NCI-H187 (cell line): ENCODE data around the gene ERCC4.
"Not testable (repeated sequence)": the region's sequence is repeated elsewhere in the genome, so short reads cannot be mapped to it uniquely, and the experiment has no call there.

Experiments used
- DNase-seq, 2 experiments: peaks; one replicate each; lab custom pipeline; 2025; lab: John Stamatoyannopoulos, UW

The ERCC4 gene

DNA sequence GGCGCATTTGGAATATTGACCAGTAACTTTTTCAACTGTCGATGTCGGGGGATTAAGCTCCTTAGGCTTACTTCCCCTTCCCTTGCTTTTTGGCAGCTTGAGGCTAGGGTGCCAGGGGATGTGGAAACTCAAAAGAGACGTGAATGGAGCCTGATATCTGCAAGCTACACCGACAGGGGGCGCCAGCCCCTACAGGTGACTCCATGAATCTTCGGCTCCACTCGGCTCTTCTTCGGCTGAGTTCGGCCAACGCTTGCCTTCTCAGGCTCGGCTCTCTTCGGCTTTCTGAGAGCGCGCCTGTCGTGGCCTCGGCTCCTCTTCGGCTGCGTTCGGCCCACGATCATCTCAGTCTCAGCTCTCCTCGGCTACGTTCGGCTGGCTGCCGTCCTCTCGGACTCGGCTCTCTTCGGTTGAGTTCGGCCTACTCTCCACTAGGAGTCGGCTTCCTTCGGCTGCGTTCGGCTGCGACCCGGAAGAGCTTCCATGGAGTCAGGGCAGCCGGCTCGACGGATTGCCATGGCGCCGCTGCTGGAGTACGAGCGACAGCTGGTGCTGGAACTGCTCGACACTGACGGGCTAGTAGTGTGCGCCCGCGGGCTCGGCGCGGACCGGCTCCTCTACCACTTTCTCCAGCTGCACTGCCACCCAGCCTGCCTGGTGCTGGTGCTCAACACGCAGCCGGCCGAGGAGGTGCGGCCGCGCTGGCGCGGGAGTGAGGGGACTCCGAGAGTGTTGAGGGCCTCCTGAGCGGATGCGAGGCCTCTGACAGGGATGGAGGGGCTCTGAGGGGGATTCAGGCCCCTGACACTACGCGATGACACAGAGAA lies at the start of gene ERCC4:
TSS of gene ERCC4 (plus strand) at position 472 of the 827 bp plus-strand sequence. CDS start at position 484, 12 bp downstream.
- peak; percentile 79 to 93 for DNase-seq

DNA sequence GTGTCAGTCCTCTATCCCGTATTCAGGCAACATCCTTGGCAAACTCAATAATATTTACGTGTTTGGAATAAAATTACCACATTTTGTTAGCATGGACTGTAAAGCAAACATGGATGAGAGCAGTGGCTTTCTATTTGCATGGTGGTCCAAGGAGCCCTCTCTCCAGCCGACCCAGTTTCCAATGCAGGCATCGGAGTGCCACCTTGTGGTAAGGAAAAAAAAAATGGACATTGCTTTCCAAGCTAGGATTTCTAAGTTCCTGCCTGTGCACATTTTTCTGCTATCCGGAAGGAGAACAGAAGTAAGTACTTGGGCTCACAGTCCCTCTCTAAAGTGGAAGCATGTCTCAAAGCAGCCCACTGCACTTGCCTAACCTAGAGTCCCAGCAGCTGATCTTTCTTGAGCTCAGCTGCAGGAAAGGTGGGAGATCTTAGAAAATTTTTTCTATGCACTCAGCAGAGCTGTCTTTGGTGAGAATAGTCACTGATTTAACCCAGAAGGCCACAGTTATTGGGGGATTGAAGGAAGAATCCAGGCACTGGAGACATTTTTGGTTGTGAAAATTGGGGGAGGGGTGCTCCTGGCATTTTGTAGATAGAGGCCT lies 46.0 kb upstream of the ERCC4 start:
- DNase-seq: no peak

DNA sequence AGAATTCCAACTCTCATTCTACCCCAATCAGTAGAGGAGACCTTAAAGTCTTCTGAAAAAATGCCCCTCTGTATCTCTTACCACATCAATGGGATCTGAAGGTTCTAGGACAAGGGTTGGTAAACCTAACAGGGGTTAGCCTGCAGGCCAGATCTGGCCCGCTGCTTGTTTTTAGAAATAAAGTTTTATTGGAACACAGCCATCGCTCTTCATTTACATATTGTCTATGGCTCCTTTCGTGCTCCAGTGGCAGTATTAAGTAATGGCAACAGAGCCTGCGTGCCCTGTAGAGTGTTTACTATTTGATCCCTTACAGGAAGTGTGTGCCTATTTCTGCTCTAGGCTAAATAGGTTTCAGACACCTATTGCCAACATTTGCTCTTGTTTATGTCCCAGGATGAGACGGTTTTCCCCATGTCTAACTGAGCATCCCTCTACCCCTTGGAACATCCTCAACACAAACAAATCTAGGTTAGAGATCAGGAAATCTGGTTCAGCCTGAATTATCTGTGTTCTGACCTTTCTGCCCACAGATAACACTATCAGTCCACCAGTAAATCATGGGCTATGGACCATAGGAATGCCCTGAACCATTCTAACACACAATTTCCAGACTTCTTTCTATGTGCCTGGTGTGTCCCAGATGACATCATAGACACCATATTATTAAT lies 44.2 kb upstream of the ERCC4 start:
- DNase-seq: no peak

DNA sequence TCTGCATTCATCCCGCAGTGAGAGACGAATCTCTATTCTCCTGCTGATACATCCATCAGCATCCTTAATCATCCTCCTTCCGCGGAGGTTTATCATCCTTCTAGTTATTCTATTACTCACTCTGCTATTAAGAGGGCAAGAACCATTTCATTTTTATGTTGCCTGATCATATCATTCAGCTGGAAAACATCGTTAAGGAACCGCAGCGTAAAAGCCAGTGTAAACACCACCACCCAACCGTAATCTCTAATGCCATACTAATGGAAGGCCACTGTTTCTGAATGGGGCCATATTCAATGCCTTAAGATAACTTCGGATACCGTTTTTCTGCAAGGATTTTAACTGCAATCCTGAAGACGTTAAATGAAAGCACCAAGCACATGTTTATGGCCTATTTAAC lies 36.7 kb upstream of the ERCC4 start:
- no peak for DNase-seq

DNA sequence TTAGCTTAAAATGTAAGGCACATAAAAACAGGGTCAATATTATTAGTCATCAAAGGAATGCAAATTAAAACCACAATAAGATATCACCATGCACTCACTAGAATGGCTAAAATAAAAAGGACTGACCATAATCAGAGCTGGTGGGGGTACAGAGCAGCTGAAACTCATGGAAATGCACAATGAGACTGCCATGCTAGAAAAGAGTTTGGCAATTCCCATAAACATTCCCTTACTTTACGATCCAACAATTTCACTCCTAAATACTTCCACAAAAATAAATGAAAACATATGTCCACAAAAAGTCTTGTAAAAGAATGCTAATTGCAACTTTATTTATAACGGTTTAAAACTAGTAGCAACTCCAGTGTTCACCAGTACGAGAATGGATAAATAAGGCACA lies 36.1 kb upstream of the ERCC4 start:
- DNase-seq: no peak

DNA sequence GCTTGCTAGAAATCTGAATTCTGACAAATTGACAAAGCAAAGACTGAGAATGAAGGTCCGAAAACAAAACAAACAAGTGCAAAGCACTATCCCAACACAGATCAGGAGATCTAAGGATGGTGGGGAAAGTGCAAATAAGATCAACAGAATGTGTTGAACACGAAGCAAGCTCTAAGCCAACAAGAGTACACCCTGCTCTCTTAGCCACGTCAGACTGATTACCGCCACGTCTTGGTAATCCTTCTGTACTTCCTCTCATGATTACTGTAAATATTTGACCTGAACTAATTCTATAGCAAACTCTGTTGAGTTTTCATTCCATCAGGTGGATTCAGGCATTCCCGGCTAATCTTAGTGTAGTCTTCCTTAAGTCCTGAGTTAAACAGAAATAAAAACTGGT lies 34.3 kb upstream of the ERCC4 start:
- no peak for DNase-seq

DNA sequence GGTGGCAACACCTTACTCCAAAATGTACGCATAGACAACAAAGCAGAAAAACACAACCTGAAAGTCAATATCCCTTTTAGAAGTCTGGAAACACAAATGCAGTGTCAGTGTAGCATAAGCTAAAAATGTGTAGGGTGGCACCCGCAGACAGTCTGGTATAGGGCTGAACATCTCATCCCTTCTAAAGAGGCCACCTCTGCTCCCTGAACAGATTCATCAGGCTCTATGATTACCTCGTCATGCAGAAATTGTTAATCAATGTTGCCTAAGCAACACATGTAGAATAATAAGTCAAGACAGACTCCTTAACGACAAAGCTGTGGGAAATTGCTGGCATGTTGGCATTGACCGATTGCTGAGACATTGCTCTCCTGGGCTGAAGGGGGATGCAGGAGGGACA lies 33.3 kb upstream of the ERCC4 start:
- no peak for DNase-seq

DNA sequence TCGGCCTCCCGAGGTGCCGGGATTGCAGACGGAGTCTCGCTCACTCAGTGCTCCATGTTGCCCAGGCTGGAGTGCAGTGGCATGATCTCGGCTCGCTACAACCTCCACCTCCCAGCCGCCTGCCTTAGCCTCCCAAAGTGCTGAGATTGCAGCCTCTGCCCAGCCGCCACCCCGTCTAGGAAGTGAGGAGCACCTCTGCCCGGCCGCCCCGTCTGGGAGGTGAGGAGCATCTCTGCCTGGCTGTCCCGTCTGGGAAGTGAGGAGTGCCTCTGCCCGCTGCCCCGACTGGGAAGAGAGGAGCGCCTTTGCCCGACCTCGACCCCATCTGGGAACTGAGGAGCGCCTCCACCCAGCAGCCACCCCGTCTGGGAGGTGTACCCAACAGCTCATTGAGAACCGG lies 30.6 kb upstream of the ERCC4 start:
- DNase-seq: not testable (repeated sequence)

DNA sequence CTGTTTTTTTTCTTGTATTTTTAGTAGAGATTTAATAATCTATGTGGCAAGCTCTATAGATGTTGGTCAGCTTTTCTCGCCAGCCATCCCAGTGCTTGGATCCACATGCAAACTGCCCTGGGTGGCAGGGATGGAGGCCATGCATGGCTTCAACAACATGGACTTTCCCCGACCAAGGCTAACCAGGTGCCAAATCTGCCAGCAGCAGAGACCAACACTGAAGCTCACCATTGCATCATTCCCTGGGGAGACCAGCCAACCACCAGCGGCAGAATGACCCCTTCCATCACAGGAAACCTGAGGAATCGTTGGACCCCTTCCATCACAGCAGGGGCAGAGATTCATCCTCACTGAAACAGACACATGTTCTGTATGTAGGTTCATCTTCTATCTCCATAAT lies 27.7 kb upstream of the ERCC4 start:
- DNase-seq: no peak

DNA sequence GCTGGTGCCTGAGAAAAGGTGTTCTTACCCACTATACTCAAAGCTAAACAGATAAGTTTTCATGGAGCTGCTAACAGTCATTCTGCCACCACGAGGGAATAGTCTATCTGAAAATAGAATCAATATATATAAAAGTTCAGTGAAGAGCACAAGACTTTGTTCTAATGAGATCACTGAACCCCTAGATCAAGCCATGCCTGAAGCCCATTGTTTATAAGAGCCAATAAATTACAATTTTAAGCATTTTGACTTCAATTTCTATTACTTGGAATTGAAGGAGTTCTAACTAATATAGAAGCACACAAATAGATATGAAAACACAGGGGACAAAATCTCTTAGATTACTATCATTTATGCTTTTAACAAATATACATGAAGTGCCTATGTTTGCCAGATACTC lies 24.4 kb upstream of the ERCC4 start:
- DNase-seq: no peak

DNA sequence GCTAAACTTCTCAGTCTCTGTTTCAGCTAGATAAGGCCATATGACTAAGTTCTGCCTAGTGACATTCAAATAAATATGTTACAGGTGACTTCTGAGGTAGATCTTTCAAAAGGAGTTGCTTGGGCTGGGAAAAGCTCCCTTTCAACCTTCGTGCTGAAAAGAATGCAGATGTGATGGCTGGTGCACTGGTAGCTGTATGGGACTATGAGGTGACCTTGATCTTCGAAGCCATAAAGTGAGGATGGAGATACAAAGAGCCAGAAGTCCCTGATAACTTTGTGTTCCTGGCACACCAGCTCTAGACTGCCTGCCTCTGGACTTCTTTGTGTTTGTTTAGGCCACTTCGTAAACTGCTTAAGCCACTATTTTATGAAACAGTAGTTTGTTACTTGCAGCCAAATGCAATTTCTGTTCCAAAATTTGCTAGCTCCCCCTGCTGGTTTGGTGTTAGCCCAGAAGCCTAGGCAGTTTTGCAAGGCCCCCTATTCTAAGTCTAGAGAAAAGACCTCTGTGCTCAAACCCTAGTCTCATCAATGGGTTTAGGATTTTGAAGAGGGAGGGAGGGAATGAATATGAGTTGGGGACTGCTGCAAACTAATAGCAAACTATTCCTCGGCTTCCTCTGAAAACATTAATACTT lies 23.3 kb upstream of the ERCC4 start:
- DNase-seq: no peak

DNA sequence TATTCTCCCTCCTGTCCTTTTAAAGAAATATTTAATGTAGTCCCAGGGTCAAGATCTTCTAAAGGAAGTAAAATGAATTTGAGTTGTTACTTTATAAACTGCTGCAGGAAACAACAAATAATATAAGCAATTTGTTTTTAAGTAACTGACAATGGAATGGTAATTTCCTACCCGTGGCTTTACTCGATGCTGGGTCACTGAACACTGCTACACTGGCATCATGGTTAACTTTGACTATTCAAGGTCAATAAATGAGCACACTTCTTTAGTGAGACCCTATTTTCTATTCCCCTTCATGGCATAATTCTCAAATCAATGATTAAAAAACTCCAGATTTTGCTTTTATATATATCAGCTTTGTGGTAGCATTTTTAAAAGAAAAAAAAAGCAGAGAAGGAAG lies 22.1 kb upstream of the ERCC4 start:
- DNase-seq: no peak

DNA sequence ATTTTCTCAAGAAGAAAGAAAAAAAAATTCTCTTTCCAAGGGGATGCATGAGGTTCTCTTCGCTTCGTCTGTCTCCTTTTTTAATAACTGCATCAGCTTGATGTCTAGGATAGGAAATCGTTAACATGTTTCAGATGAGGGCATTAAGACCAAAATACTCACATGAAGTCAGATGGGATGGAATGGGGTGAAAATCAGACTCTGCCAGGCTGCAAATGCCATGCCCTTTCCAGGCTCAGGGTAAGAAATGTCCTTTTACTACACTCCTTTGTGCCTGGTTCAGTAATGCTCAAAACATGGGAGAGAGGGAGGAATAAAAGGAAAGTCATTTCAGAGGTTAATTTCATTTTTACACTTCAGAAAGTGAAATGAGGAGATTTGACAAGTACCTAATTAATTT lies 21.7 kb upstream of the ERCC4 start:
- DNase-seq: no peak

DNA sequence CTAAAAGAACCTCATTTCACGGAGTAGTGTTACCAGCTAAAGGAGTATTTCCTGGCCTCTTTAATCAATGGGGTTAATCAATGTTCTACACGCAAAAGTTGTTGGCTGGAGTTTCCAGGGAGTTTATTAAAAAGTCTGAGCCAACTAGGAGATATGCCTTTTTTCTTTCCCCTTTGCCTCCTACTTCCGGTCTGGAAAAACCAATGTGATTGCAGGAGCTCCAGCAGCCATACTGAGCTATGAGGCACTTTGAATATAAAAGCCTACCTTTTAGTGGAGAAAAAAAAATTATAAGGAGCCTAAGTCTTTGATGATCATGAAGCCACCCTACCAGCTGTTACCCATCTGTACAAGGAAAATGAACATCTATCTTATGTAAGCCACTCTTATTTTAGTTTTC lies 17.9 kb upstream of the ERCC4 start:
- no peak for DNase-seq

DNA sequence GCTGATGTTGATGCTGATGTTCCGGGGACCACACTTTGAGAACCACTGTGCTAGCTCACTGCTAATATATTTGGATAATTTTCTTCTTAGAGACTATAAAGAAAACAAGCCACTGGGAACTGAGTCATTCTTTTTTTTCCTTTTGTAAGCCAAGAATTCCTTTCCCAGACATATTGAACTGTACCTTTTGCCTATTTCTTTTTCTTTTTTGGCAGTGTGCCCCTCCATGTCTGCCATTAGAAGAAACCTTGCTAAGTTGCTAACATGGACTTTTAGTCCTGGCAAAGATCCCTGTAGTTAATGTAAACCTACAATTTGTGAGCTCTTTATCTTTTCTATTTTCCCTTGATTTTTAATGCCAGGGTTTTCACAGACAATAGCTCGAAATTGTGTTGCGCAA lies 17.3 kb upstream of the ERCC4 start:
- no peak for DNase-seq

DNA sequence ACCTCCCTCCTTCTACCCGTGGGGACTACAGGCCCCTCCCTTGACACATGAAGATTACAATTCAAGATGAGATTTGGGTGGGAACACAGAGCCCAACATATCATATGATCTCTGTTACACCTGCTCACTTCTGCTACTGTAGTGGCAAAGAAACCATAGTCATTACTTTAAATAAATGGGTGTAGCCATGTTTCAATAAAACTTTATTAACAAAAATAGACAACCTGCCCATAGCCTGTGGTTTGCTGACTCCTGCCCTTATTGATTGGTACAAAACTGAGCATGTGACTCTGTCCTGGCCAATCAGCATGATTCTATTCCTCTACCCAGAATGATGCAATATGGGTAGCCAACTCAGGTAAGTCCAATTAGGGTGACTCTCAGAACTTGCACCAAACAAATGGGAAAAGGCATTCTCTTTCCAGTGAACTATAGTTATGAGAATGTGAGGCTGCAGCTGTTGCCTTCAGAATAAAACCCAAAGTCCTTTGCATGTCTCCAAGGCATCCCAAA lies 15.7 kb upstream of the ERCC4 start:
- DNase-seq: no peak

DNA sequence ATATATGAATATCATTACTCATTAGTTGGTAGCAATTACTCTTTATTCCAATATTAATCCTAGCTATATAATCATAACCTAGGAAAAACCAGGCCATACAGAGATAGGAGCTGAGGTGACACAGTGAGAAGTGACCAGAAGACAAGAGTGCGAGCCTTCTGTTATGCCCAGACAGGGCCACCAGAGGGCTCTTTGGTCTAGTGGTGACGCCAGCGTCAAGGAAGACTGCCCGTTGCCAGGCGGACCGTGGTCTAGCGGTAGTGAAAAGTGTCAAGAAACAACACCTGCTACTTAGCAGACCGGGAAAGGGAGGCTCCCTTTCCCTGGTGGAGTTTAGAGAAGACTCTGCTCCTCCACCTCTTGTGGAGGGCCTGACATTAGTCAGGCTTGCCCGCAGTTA lies 15.1 kb upstream of the ERCC4 start:
- not testable (repeated sequence) for DNase-seq

DNA sequence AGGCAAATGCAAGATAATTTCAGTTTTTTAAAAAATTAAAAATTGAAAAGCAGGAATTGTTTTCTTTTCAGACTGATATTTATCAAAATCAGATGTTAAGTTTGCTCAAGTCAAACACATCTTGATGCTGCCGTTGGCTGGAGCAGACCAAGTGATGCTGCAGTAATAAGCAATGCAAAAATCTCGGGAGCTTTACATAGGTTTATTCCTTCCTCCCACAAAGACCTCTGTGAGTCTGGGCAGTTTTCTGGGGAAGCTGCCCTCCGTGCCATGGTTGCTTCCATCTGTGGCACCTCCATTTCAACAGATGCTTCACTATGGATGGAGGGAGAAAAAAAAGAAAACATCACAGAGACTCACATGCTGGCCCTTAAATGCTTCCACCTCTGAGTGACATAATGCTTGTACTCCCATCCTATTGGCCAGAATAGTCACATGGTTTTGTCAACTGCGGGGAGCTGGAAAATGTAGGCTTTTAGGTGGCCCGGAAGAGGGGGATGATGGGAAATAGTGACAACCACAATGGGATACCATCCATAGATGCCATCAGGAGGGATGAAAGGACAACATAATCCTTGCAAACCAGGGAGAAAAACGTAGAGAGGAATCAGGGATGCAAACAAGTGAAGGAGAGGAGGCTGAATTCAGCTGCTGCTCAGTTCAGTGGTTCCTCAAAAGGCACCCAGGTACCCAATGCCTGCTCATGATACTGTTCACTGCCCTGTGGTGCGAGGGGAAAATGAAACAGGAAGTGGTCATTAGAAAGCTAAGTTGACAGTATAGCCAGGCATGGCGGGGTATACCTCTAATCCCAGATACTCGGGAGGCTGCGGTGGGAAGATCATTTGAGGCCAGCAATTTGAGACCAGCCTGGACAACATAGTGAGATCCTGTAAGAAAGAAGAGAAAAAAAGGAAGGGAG lies 13.5 kb upstream of the ERCC4 start:
- DNase-seq: no peak

DNA sequence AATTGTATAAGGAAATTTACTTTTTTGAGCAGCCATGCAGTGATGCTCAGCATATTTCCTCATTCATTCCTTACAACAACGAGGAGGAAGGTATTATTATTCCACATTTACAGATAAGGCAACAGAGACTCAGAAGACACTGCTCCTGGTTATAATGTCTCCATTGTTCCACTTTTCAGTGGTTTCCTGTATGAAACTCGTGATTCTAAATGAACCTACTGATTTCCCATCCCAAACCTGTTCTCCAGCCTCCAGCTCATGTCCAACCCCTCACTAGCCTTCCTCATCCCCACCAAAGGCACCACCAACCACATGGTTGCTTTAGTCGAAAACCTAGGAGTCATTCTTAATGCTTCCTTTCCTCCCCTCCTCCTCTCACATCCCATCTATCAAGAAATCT lies 12.5 kb upstream of the ERCC4 start:
- DNase-seq: no peak

DNA sequence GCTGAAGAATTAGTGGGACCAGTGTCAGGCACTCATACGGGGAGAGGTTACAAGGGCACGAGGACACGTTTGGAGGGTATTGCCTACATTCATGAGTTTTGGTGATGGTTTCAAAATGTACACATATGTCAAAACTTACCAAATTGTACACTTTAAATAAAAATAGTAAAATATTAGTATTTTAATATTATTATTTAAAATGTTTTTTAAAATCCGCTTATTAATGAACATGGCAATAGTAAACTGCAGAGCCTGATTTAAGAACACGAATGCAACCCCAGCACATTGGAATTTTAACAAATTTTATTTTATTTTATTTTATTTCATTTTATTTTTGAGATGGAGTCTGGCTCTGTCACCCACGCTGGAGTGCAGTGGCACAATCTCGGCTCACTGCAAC lies 10.9 kb upstream of the ERCC4 start:
- no peak for DNase-seq

DNA sequence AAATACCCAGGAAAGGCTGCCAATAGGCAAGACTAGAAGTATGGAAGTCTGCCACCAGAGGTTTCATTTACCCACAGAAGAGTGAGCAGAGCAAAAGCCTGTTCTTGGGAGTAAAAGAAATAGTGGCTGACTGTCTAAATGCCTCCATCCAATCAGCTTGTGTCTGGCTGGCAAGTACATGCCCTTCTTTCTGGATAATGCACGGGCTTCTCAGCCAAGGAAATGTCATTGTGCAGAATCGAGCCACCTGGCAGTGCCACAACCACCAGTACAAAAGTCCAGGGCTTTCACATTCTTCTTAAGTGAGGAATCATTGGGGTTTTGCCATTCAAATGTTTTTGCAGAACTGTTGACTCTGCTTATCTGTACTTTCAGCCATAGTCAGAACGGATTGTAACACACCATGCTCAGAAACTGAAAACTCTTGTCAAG lies 10.1 kb upstream of the ERCC4 start:
- no peak for DNase-seq
